Stimulated activated CD8-positive, alpha-beta memory T cell treated with anti-CD3 and anti-CD28 coated beads, Interleukin-2, amount 100 ng/mL, for 48 hours (primary cell): ENCODE results near the gene THEM4.

Source experiments
- DNase-seq, 2 donors: peaks; one replicate each; pipeline ENCODE4 v3.0.0-alpha.2; 2020; ENCODE audit warnings: low read depth in 2 of 2

Gene THEM4

GRCh38 chr1:151838222-151839081 is 70.9 kb downstream of the THEM4 start:
- no peak for DNase-seq

GRCh38 chr1:151837884-151838221 is 71.5 kb downstream of the THEM4 start:
- no peak for DNase-seq

GRCh38 chr1:151837197-151837596 is 72.1 kb downstream of the THEM4 start:
- no peak for DNase-seq

- no peak for DNase-seq
These were observed 73.7 kb downstream of the THEM4 start for GRCh38 chr1:151835596-151835995.

GRCh38 chr1:151834239-151834638 is 75.1 kb downstream of the THEM4 start:
- no peak for DNase-seq

- no peak for DNase-seq
These were observed 76.0 kb downstream of the THEM4 start for GRCh38 chr1:151833172-151833900.

GRCh38 chr1:151832318-151832980 is 76.9 kb downstream of the THEM4 start:
- DNase-seq: no peak

GRCh38 chr1:151831605-151832004 is 77.7 kb downstream of the THEM4 start, which contains the start of gene RORC:
RORC (minus strand) TSS chr1:151831802; CDS start chr1:151831764, 38 bp downstream.
- no peak for DNase-seq

GRCh38 chr1:151831256-151831591 is 78.1 kb downstream of the THEM4 start:
- DNase-seq: no peak

GRCh38 chr1:151830055-151830454 is 79.3 kb downstream of the THEM4 start:
- no peak for DNase-seq

- no peak for DNase-seq
These were observed 79.8 kb downstream of the THEM4 start for GRCh38 chr1:151829352-151830046.

- no peak for DNase-seq
These were observed 80.4 kb downstream of the THEM4 start for GRCh38 chr1:151828921-151829320.

GRCh38 chr1:151827853-151828252 is 81.5 kb downstream of the THEM4 start:
- no peak for DNase-seq

GRCh38 chr1:151825751-151826660 is 83.3 kb downstream of the THEM4 start:
- no peak for DNase-seq

GRCh38 chr1:151825204-151825603 is 84.1 kb downstream of the THEM4 start:
- no peak for DNase-seq
